ENCODE data around the gene MFAP4.

Gene MFAP4

GRCh38 chr17:19385521-19385983, 1.4 kb downstream of the MFAP4 start:
- no peak for DNase-seq (ENCODE audit: low read depth in 2 of 3, low spot score in 2 of 3)

GRCh38 chr17:19384723-19385391, 2.1 kb downstream of the MFAP4 start:
- no peak for DNase-seq (ENCODE audit: low read depth in 2 of 3, low spot score in 2 of 3)

GRCh38 chr17:19383681-19384470, 3.1 kb downstream of the MFAP4 start:
- DNase-seq (ENCODE audit: low read depth in 2 of 3, low spot score in 2 of 3) = no peak

- DNase-seq (ENCODE audit: low read depth in 2 of 3, low spot score in 2 of 3) = no peak
Measured at GRCh38 chr17:19382531-19383444, 4.2 kb downstream of the MFAP4 start.

- no peak for DNase-seq (ENCODE audit: low read depth in 2 of 3, low spot score in 2 of 3)
Measured at GRCh38 chr17:19381741-19382444, 5.1 kb downstream of the MFAP4 start.

GRCh38 chr17:19381361-19381740, 5.6 kb downstream of the MFAP4 start:
- no peak for DNase-seq (ENCODE audit: low read depth in 2 of 3, low spot score in 2 of 3)

GRCh38 chr17:19380481-19381301, 6.3 kb downstream of the MFAP4 start:
- DNase-seq (ENCODE audit: low read depth in 2 of 3, low spot score in 2 of 3) = no peak

GRCh38 chr17:19379361-19380065, 7.5 kb downstream of the MFAP4 start:
- DNase-seq (ENCODE audit: low read depth in 2 of 3, low spot score in 2 of 3) = no peak

GRCh38 chr17:19378416-19379360, 8.3 kb downstream of the MFAP4 start, which contains the start of gene MAPK7:
Gene MAPK7 (plus strand): TSS chr17:19378498. CDS start chr17:19378901, 403 bp downstream.
- DNase-seq (ENCODE audit: low read depth in 2 of 3, low spot score in 2 of 3) = no peak

- peak; percentile 78 to 95 (median 89) for DNase-seq (ENCODE audit: low read depth in 2 of 3, low spot score in 2 of 3)
Measured at GRCh38 chr17:19377602-19378415, 9.2 kb downstream of the MFAP4 start.

- no peak for DNase-seq (ENCODE audit: low read depth in 2 of 3, low spot score in 2 of 3)
Measured at GRCh38 chr17:19376811-19377210, 10.2 kb downstream of the MFAP4 start.

- DNase-seq (ENCODE audit: low read depth in 2 of 3, low spot score in 2 of 3) = no peak
Measured at GRCh38 chr17:19375732-19376131, 11.3 kb downstream of the MFAP4 start.

- no peak for DNase-seq (ENCODE audit: low read depth in 2 of 3, low spot score in 2 of 3)
Measured at GRCh38 chr17:19374136-19374535, 12.9 kb downstream of the MFAP4 start.

- DNase-seq (ENCODE audit: low read depth in 2 of 3, low spot score in 2 of 3) = no peak
Measured at GRCh38 chr17:19372866-19373504, 14.0 kb downstream of the MFAP4 start.

GRCh38 chr17:19372439-19372838, 14.6 kb downstream of the MFAP4 start:
- DNase-seq (ENCODE audit: low read depth in 2 of 3, low spot score in 2 of 3) = no peak

- no peak for DNase-seq (ENCODE audit: low read depth in 2 of 3, low spot score in 2 of 3)
Measured at GRCh38 chr17:19372011-19372370, 15.0 kb downstream of the MFAP4 start.
